ENCODE results near the gene ZCRB1.

ZCRB1 gene

DNA sequence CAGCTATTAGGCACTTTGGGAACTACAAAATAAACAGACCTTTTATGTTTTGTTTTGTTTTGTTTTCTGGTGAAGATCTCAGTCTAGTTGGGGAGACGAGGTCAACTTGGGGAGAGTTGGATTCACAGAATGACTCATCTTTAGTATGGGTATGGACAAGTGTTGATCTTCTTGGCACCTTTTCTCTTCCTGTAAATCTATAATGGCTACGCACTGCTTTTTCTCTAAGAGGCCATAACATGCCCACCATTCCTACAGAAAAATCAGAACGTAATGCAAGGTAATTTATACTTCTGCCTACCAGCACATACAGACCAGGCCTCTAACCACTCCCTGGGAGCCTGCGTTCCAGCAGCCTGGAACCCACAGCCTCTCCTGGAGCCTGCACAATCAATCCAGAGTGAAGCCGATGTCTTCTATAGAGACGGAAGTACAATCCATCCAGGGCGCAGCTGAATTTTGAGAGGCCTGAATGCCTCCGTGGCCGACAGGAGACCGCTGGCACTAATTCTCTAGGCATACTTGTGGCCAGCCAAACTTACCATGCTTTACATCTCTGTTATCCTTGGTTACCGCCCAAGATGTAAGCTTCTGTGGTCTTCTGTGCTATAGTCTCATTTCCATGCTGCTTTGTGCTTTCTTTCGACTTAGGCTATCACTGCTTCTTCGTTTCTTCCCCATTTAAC lies 790 bp upstream of the ZCRB1 start:
- DNase-seq: no peak

DNA sequence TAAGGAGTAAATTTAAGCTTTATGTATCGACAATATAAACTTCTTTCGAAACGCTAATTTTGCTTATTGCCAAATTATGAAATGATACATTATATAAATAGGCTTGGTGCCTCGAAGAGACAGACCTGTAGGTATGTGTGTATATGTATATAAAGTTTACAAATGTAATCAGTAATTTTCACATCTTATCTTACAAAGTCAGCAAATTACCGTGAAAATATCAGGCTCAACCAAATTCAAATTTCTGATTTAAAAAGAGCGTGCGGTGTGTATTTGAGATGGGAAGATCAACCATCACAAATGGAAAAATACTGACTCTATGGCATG lies 605 bp downstream of the ZCRB1 start:
- no peak for DNase-seq

DNA sequence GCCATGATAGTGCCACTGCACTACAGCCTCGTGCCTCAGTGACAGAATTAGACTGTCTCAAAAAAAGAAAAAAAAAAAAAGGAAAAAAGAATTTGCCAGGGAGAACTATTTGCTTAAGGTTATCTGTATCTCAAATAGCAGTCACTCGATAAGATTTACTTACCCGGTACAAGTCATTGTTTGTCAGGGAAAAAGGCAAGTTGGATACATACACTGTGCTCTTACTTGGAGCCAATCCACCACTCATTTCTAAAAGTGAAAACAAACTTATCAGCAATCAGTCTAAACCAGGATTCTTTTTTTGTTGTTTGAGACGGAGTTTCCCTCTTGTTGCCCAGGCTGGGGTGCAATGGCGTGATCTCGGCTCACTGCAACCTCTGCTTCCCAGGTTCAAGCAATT lies 2.0 kb downstream of the ZCRB1 start:
- DNase-seq: no peak

DNA sequence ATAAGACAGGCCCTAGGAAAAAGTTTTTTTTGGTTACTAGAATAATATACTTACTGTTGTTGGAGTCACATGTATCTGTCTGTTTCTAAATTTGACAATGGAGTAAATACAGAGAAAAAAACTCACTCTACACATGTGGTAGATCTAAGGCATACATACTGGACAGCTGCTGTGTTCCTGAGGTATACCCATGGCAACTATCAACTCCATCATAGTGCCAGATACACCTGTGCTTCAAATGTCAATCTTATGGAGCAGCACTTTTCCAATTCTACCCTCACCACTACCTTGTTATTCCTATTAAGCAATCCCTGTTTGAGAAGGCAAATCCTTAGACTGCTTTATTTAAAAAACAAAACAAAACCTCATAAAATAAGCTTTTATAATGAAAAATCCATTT lies 3.3 kb downstream of the ZCRB1 start:
- no peak for DNase-seq

DNA sequence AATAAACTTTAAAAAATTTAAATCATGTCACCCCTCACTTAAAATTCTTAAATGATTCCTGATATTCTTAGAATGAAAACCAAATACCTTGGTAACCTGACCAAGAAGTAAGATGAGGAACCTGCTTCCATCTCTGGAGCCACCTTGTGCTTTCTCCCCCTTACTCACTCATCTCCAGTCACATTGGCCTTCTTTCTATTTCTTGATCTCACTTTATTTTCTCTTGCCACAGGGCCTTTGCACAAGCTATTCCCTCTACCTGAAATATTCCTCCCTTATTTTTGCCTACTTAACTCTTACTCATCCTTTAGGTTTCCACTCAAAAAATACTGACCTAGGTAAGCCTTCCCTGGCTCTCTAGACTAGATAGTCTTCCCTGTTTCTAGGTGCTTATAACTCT lies 5.1 kb downstream of the ZCRB1 start:
- no peak for DNase-seq

DNA sequence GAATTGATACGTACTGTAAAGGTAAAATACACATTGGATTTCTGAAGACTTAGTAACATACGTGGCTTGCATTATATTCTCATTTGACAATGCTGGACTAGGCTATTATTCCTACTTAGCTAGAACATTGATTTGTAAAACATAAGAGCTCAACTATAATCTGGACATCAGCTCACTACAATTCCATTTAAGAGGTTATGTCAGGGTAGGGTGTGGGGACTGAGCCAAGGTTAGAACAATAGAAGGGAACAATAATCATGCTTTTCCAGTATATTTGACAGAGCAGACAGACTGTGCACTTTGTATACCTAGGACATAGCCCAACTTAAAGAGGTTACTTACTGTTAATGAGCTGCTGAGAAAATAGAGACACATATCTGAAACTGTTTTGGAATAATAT lies 10.8 kb downstream of the ZCRB1 start:
- DNase-seq: no peak

DNA sequence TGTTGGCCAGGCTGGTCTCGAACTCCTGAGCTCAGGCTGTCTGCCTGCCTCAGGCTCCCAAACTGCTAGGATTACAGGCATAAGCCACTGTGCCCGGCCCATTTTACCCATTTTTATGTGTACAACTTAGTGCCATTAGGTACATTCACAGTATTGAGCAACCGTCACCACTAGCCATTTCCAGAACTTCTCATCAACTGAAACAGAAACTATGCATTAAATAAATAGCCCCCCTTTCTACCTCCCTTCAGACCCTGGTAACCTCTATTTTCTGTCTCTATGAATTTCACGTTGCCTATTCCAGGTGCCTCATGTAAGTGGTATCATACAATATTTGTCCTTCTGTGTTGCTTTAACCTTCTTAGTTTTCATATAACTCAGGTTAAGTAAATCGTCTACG lies 15.9 kb downstream of the ZCRB1 start:
- DNase-seq: no peak

DNA sequence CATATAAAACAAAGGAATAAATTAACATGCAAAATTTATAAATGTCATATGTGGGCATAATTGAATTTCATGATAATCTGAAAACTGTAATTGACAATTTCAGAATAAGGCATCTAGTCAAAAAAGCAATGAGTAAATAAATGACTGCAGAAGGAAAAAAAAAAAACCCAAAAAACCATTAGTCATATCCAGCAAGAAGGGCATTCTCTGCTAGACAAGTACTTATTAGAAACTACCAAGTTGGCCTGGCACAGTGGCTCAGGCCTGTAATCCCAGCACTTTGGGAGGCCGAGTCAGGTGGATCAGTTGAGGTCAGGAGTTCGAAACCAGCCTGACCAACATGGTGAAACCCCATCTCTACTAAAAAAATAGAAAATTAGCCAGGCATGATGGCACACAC lies 17.5 kb downstream of the ZCRB1 start:
- DNase-seq: no peak

DNA sequence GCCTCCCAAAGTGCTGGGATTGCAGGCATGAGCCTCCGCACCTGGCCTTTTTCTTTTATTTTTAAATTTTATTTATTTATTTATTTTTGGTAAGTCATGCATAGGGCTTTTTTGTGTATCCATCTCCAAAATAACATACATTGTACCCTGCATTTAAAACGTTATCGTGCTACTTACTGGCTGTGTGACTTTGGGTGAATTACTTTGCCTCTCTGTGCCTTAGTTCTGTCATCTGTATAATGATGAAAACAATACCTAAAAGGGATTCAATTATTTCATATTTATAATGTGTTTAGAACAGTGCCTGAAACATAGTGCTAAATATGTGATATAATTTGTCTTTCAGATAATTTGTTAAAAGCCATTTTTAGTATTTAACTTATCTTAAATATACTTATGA lies 19.6 kb downstream of the ZCRB1 start:
- DNase-seq: no peak

DNA sequence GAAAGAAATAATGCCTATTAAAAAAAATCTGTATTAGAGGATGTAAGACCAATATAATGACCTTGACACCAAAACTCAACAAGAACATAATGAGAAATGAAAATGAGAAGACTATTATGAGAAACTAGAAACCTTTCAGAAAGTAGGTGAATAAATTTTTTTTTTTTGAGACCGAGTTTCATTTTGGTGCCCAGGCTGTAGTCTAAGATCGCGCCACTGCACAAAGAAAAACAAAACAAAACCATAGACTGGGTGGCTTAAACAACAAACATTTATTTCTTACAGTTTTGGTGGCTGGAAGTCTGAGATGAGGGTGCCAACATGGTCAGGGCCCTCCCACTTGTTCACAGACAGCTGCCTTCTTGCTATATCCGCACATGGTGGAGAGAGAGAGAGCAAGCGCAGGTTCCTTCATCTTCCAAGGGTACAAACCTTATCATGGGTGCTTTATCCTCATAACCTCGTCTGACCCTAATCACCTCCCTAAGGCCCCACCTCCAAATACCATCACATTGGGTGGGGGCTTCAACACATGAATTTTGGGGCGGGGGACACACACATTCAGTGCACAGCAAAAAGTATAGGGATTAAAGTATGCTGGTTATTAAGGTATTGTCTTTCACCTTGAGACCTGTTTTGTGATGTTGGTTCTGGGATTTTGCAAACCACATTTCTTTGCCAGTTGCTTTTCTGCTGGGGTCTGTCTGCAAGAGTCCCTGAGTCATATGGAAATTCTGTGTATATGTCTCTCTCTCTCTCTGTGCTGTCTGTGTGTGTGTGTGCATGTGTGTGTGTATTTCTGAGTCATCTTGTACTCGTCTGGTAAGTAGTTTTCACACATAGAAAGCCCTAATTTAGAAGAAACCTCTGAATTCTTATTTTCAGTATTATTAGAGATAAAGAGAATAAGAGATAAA lies 26.2 kb downstream of the ZCRB1 start:
- DNase-seq: no peak

DNA sequence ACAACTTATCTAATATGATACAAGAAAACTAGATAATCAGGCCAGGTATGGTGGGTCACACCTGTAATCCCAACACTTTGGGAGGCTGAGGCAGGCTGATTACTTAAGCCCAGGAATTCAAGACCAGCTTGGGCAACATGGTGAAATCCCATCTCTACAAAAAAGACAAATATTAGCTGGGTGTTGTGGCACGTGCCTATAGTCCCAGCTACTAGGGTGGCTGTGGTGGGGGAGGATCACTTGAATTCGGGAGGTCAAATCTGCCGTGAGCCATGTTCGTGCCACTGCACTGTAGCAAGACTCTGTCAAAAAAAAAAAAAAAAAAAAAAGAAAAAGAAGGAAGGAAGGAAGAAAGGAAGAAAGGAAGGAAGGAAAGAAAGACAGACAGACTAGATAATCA lies 27.0 kb downstream of the ZCRB1 start:
- no peak for DNase-seq

DNA sequence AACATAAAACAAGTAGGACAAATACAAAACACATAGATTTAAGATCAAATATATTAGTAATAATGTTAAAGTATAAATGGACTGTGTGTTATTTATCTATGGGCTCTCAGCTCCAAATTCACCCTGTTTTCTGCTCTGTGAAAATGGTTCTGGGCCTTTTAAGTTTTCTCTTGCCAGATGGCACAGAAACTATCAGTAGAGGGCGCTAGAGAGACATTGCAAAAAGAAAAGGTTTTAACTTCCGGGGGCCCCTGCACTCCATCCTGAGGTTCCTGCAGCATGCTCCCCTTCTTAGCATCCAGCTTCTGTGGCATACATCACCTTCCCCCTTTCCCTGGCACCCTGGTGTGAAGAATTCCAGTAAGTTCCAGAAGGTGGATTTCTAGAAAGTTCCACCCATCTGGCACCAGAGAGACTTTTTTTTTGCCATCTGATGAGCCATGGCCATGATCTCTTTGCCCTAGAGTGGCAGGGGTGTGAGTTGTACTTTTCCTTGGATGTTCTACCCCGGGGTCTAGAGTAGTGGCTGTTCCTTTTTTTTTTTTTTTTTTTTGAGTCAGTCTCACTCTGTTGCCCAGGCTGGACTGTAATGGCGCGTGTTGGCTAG lies 29.3 kb downstream of the ZCRB1 start:
- DNase-seq: no peak

DNA sequence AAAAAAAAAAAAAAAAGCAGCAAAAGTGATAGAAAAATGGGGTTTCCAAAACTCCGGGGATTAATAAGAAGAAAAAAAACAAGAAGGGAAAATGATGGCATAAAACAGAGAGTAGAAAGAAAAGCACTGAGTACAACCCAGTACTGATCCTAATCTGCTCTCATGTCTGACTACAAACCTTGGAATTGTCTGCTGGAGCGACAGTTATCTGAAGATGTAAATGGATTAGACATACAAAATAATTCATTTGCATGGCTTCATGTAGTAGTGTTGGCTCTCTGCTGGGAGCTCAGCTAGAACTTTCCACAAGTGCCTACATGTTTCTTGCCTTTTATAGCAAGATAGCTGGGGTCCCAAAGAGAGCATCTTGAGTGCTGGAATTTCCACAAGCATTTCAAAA lies 34.2 kb downstream of the ZCRB1 start:
- DNase-seq: no peak

DNA sequence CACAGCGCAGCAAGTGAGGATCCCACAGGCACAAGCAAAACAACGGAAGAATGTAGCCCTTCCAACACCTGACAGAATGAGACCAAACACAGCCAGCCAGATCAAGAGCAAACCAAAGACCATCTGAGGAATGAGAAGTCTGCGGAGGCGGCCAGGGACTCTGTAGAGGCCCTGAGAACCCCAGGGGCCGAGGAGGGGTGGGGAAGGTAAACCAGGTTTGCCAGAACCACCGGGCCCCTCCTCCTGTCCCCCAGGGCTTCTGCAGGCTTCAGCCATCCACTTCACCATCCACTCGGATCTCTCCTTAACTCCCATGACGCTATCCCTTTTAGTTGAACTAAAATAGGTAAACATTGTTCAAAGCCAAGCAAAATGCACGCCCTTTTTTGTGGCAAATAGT lies 37.4 kb downstream of the ZCRB1 start:
- DNase-seq: no peak

DNA sequence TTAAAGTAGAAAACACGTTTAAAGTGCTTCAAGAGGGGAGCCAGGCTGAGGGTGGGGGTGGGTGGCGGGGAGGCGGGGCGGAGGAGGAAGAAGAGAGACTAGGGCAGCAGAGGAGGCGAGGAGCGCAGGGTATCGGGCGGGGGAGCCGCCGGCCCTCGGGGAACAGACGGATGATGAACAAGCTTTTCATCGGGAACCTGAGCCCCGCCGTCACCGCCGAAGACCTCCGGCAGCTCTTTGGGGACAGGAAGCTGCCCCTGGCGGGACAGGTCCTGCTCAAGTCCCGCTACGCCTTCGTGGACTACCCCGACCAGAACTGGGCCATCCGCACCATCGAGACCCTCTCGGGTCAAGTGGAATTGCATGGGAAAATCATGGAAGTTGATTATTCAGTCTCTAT lies 39.2 kb downstream of the ZCRB1 start:
- DNase-seq: no peak

DNA sequence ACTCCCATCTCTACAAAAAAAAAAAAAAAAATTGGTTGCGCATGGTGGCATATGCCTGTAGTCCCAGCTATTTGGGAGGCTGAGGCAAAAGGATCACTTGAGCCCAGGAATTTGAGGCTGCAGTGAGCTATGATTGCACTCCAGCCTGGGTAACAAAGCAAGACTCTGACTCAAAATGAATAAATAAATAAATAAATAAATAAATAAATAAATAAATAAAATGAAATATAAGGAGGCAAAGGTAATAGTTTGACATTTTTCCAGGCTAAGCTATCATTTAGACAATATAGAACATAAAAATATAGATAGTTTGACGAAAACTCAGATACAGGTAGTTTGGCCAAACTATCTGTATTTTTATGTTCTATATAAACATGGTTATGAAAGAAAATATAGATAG lies 40.5 kb downstream of the ZCRB1 start:
- no peak for DNase-seq

DNA sequence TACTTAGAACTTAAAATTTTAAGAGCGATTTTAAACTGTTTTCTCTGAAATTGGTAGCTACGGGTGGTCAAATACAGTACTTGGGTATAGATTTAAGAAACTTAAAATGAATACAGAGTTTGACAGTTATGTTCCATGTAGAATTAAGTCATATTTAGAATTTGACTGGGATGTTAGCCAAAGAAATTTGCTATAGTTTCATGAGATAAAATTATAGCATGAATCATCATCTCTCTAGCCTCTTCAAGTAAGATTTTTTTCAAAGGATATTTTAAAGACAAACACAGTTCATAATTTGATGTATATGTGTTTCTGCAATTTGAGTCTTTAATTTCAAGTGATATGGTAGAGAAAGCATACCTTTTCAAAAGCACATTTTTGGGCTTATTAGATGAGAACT lies 41.0 kb downstream of the ZCRB1 start:
- DNase-seq: no peak

DNA sequence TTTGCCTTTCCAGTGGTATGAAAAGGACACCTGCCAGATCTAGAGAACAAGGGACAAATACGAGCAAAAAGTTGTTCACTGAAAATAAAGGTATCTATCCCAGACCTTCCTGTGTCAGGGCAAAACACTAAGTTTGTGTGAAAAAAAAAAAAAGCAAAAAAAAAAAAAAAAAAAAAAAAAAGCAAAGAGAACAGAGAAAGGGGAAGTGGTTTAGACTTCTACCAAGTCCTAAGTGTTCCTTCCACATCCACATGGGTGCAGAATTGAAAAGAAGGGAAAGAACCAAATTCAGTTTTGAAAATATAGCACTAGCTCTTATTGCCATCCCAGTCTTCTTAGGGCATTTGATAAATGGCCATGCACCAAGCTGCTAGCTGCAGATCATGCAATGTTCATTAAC lies 41.7 kb downstream of the ZCRB1 start:
- no peak for DNase-seq

DNA sequence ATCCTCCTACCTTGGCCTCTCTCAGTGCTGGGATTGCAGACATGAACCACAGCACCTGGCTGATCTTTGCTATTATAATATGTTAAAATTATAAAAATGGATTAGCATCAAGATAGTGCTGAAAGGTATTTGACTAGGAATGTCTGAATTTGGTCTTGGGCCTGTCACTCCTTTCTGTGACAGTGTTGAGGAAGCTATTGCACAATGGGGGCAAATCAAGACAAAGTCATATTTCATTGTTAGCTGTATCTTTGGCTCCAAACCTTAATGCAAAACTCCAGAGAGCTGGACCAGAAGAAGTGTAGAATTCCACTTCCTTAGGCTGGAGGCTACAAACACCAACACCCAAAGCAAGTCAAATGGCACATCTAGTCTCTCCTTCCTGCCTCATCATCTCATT lies 42.2 kb downstream of the ZCRB1 start:
- no peak for DNase-seq

DNA sequence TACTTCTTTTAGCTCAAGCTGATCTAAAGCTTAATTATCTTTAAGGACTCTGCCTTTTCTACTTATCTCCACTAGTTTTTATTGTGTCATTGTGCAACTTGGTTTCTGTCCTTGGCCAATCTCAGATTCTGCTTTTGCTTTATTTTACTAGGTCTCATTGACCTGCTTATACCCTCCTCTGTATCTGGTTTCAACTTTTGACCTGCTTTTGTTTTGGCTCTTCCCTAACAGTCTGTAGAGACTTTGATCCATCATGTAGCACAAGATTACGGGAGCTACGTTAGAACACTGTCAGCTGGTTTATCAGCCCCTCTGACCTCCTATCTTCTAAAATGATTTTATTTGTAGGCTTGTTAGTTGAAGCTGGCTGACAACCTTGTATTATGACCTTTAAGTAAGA lies 43.6 kb downstream of the ZCRB1 start:
- no peak for DNase-seq

DNA sequence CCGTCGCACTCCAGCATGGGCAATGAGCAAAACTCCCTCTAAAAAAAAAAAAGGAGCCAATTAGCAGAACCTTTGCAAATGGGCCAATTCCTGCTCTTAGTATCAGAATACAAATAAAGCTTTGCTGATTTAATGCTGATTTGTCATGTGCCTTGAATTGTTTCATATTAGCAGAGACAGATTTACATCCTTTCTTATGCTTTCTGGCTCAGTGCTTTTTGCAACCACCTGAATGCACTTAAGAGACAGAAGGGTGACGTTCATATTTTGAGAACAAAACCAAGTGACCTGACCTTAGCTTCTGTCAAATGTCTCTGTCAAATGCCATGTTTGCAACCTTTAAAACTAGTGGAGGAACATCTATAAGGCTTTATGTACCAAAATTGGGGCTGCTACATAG lies 44.0 kb downstream of the ZCRB1 start:
- no peak for DNase-seq

DNA sequence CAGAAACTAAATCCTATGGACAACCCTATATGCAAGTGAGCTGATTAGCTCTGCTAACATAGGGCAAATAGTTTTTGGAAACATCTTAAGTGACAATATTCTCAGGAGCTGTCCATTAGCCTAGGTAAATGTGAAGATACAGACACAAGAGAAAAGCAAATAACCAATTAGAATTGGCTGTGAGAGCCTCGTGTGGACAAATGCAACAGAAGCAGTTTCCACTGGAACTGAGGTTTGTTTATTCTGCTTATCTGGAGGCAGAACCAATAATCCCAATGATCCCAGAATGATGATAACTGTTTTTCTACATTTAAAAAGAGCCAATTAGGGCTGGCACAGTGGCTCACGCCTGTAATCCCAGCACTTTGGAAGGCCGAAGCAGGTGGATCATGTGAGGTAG lies 44.6 kb downstream of the ZCRB1 start:
- no peak for DNase-seq

DNA sequence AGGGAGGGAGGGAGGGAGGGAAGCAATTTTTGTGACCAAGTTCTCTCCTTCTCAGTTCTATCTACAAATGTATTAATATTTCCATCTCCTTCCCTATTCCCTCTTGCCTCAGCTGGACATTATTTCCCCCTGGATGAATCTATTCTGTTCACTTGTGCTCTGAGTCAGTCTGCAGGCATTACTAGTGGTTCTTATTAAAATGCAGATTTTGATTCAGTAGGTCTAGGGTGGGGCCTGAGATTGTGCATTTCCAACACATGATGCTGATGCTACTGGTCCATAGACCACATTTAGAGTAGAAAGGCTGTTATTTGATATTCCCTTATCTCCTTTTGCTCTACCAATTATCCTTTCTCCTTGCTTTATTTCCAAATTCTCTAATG lies 47.8 kb downstream of the ZCRB1 start:
- DNase-seq: no peak

DNA sequence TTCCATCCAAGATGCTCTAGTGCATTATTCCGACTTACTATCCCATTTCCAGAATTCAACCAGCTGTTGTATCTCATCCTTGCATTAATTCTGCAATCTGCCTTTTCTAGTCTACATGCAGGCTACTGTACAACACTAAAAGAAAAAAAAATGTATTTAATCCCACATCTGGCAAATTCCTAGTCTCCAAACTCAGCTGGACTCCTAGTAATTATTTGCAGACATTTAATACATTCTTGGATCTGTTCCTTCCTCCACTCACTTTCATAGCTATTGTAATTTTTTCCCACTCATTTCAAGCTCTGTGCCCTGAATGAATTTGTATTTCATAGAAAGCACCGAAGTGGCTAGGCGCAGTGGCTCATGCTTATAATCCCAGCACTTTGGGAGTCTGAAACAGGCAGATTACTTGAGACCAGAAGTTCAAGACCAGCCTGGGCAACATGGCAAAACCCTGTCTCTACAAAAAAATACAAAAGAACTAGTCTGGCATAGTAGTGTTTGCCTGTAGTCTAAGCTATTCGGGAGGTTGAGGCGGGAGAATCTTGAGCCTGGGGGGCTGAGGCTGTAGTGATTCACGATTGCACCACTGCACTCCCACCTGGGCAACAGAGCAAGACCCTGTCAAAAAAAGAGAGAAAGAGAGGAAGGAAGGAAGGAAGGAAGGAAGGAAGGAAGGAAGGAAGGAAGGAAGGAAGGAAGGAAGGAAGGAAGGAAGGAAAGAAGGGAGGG lies 48.3 kb downstream of the ZCRB1 start:
- no peak for DNase-seq

All from effector CD4-positive, alpha-beta T cell (primary cell).